GM23338 (cell line): ENCODE measurements around the gene MLPH.

Experiments used
- CREB1 ChIP-seq: fragments of 250-450 bp; sonication (Bioruptor Pico); IDR thresholded peaks from 2 replicates; pipeline ENCODE4 v1.5.0; 2020; ENCODE audit warnings: low read depth, mild to moderate bottlenecking, moderate library complexity
- CTCF ChIP-seq, 2 experiments: fragments of 200-600 bp in 1 of 2; sonication (generic) in 1 of 2; conservative IDR thresholded peaks; 2 replicates each; pipeline versions ENCODE4 v1.5.1 to v1.6.1; 2016 to 2017; ENCODE audit warnings: antibody characterized with exemption in 2 of 2, low read depth in 2 of 2, mild to moderate bottlenecking in 2 of 2, moderate library complexity in 1 of 2
- ETS1 ChIP-seq: IDR thresholded peaks from 2 replicates; pipeline ENCODE4 v1.6.1; 2016; ENCODE audit warnings: antibody characterized with exemption
- EZH2 ChIP-seq: fragments of 200-600 bp; sonication (generic); IDR thresholded peaks from one replicate; pipeline ENCODE4 v1.8.0; 2017; ENCODE audit warnings: antibody characterized with exemption, mild to moderate bottlenecking, low read depth; ENCODE audit not compliant: unreplicated experiment
- EZH2phosphoT487 ChIP-seq: fragments of 200-600 bp; sonication (generic); IDR thresholded peaks from one replicate; pipeline ENCODE4 v1.8.1; 2018; ENCODE audit warnings: antibody characterized with exemption; ENCODE audit not compliant: unreplicated experiment
- JUNB ChIP-seq: IDR thresholded peaks from one replicate; pipeline ENCODE4 v1.6.1; 2016; ENCODE audit warnings: antibody characterized with exemption; ENCODE audit not compliant: unreplicated experiment
- NANOG ChIP-seq: IDR thresholded peaks from 2 replicates; pipeline ENCODE4 v1.6.1; 2016; ENCODE audit warnings: antibody characterized with exemption, borderline replicate concordance
- POLR2AphosphoS5 ChIP-seq: IDR thresholded peaks from 2 replicates; pipeline ENCODE4 v1.6.1; 2016; ENCODE audit warnings: antibody characterized with exemption, low read depth
- REST ChIP-seq: IDR thresholded peaks from one replicate; pipeline ENCODE4 v1.6.1; 2018; ENCODE audit warnings: antibody characterized with exemption; ENCODE audit not compliant: unreplicated experiment
- ZNF462 ChIP-seq: fragments of 250-450 bp; sonication (Bioruptor Pico); IDR thresholded peaks from 2 replicates; pipeline ENCODE4 v1.5.0; 2020; ENCODE audit warnings: mild to moderate bottlenecking, moderate library complexity

GRCh38 chr2:237444071-237444470 is 43.0 kb upstream of the MLPH start:
- TF ChIP-seq CTCF (conservative IDR thresholded peaks at IDR 0.05; ENCODE audit: low read depth in 2 of 2) (no peak), EZH2 (no peak), POLR2AphosphoS5 (no peak), NANOG (no peak), CREB1 (CRISPR knock-in tag) (no peak), ZNF462 (CRISPR knock-in tag) (no peak), REST (no peak), ETS1 (no peak), EZH2phosphoT487 (no peak), JUNB (no peak)
